A549 (cell line): Measurements from ENCODE around the gene TRIM41. TPM values are rescaled to one million over a fixed set of nuclear protein-coding genes. Genes with fewer than 3 reads are reported as not detected.

ENCODE experiments used
- ATAC-seq, 2 experiments: fragments of 200-7000 bp in 1 of 2; fragments of >200 bp in 1 of 2; cut with Nextera tagmentation in 1 of 2; cut with Tn5 transposase in 1 of 2; 3 replicates each; pipeline versions ENCODE4 v1.8.0 to v1.9.1; 2018 to 2020; ENCODE audit warnings: mild to moderate bottlenecking in 1 of 2, moderate library complexity in 1 of 2
- CTCF ChIA-PET: fragments of 300-600 bp; sonication (Branson Sonifier 250); formaldehyde crosslinking; extraction: SDS; loops from one replicate; lab custom pipeline; 2021; ENCODE audit warnings: antibody characterized with exemption, inconsistent platforms; lab: Yijun Ruan, JAX
- POLR2A ChIA-PET: fragments of 350-600 bp; formaldehyde crosslinking; extraction: SDS; loops from one replicate; lab custom pipeline; 2021; ENCODE audit warnings: antibody characterized with exemption, inconsistent platforms; lab: Yijun Ruan, JAX
- DNase-seq, 2 experiments: peaks; one replicate each; pipeline versions ENCODE4 v3.0.0 to v3.0.0-alpha.2; 2011 to 2016; ENCODE audit warnings: low read depth in 1 of 2, low spot score in 1 of 2
- FAIRE-seq: peaks from 2 replicates; lab custom pipeline; 2011; peaks lifted over from hg19 to GRCh38; lab: Jason Lieb, UNC
- H3K27ac ChIP-seq, 2 experiments: fragments of >200 bp; sonication (Bioruptor Twin); formaldehyde crosslinking; 3 replicates each; pipeline ENCODE4 v1.5.1; 2016 to 2017
- H3K4me1 ChIP-seq: fragments of >200 bp; sonication (Bioruptor Twin); formaldehyde crosslinking; 3 replicates; pipeline ENCODE4 v1.6.1; 2016
- H3K4me2 ChIP-seq: fragments of >200 bp; sonication (Bioruptor Twin); formaldehyde crosslinking; 3 replicates; pipeline ENCODE4 v1.6.1; 2016
- H3K4me3 ChIP-seq: fragments of >200 bp; sonication (Bioruptor Twin); formaldehyde crosslinking; 3 replicates; pipeline ENCODE4 v1.5.1; 2016
- H3K9me3 ChIP-seq: fragments of >200 bp; sonication (Bioruptor Twin); formaldehyde crosslinking; 3 replicates; pipeline ENCODE4 v1.6.1; 2016
- BCL3 ChIP-seq: fragments of >200 bp; sonication (Bioruptor Twin); formaldehyde crosslinking; IDR thresholded peaks from 3 replicates; pipeline ENCODE4 v1.6.1; 2016
- BHLHE40 ChIP-seq: IDR thresholded peaks from 2 replicates; pipeline ENCODE4 v1.6.1; 2012; ENCODE audit warnings: low read depth, low read length, inconsistent platforms
- CBX2 ChIP-seq: fragments of 200-600 bp; sonication (generic); IDR thresholded peaks from 2 replicates; pipeline ENCODE4 v1.6.1; 2016; ENCODE audit warnings: low read depth, mild to moderate bottlenecking, borderline replicate concordance
- CEBPB ChIP-seq, 2 experiments: fragments of >200 bp in 1 of 2; sonication (Bioruptor Twin) in 1 of 2; formaldehyde crosslinking in 1 of 2; IDR thresholded peaks; 2 replicates each; pipeline ENCODE4 v1.6.1; 2012 to 2016
- CHD2 ChIP-seq: fragments of 150-350 bp; IDR thresholded peaks from 2 replicates; pipeline ENCODE4 v1.6.1; 2014; ENCODE audit warnings: low read length; ENCODE audit not compliant: partially characterized antibody
- CHD4 ChIP-seq: fragments of 200-600 bp; sonication (generic); IDR thresholded peaks from 2 replicates; pipeline ENCODE4 v1.6.1; 2016; ENCODE audit warnings: antibody characterized with exemption, mild to moderate bottlenecking, borderline replicate concordance
- EHF ChIP-seq: fragments of 250-450 bp; sonication (Bioruptor Pico); IDR thresholded peaks from 2 replicates; pipeline ENCODE4 v1.5.0; 2020; ENCODE audit warnings: mild to moderate bottlenecking
- ESRRA ChIP-seq: fragments of 150-350 bp; IDR thresholded peaks from 2 replicates; pipeline ENCODE4 v1.6.1; 2014; ENCODE audit warnings: mild to moderate bottlenecking, low read length, borderline replicate concordance
- FOSL2 ChIP-seq, 2 experiments: fragments of 450-650 bp in 1 of 2; fragments of >200 bp in 1 of 2; sonication (Bioruptor Twin) in 1 of 2; formaldehyde crosslinking; IDR thresholded peaks; 2 replicates each; pipeline versions ENCODE4 v1.5.0 to v1.6.1; 2016 to 2020; ENCODE audit warnings: mild to moderate bottlenecking in 1 of 2, moderate library complexity in 1 of 2
- HOXA7 ChIP-seq: fragments of 250-450 bp; sonication (Bioruptor Pico); IDR thresholded peaks from 2 replicates; pipeline ENCODE4 v1.5.0; 2020; ENCODE audit warnings: mild to moderate bottlenecking, moderate library complexity
- HOXB13 ChIP-seq: fragments of 250-450 bp; sonication (Bioruptor Pico); IDR thresholded peaks from 2 replicates; pipeline ENCODE4 v1.5.0; 2020; ENCODE audit warnings: low read depth, mild to moderate bottlenecking, moderate library complexity
- JUN ChIP-seq, 2 experiments: fragments of >200 bp; sonication (Bioruptor Twin); formaldehyde crosslinking; IDR thresholded peaks; 2 replicates in 1 of 2; 3 replicates in 1 of 2; pipeline ENCODE4 v1.6.1; 2016 to 2017
- MAX ChIP-seq: IDR thresholded peaks from 2 replicates; pipeline ENCODE4 v1.6.1; 2012
- MYC ChIP-seq: IDR thresholded peaks from 2 replicates; pipeline ENCODE4 v1.6.1; 2012; ENCODE audit warnings: mild to moderate bottlenecking, inconsistent platforms, low read length, improper control_type of control experiment, borderline replicate concordance
- PBX3 ChIP-seq: IDR thresholded peaks from 2 replicates; pipeline ENCODE4 v1.6.1; 2012
- POLR2A ChIP-seq: IDR thresholded peaks from 2 replicates; pipeline ENCODE4 v1.6.1; 2012; ENCODE audit warnings: mild to moderate bottlenecking, low read length
- RAD21 ChIP-seq, 2 experiments: fragments of >200 bp in 1 of 2; sonication (Bioruptor Twin) in 1 of 2; formaldehyde crosslinking in 1 of 2; IDR thresholded peaks in 1 of 2; conservative IDR thresholded peaks in 1 of 2; 2 replicates in 1 of 2; 3 replicates in 1 of 2; pipeline ENCODE4 v1.6.1; 2012 to 2018; ENCODE audit warnings: inconsistent platforms in 1 of 2
- RARB ChIP-seq: fragments of 250-450 bp; sonication (Bioruptor Pico); IDR thresholded peaks from 2 replicates; pipeline ENCODE4 v1.8.0; 2021; ENCODE audit warnings: mild to moderate bottlenecking, moderate library complexity
- RNF2 ChIP-seq: fragments of 200-600 bp; sonication (generic); IDR thresholded peaks from 2 replicates; pipeline ENCODE4 v1.6.1; 2016; ENCODE audit warnings: low read depth, mild to moderate bottlenecking, antibody characterized with exemption, moderate library complexity, borderline replicate concordance
- TFCP2L1 ChIP-seq: fragments of 250-450 bp; sonication (Bioruptor Pico); IDR thresholded peaks from 2 replicates; pipeline ENCODE4 v1.5.0; 2021; ENCODE audit warnings: mild to moderate bottlenecking
- ZC3H11A ChIP-seq: fragments of 450-650 bp; IDR thresholded peaks from 2 replicates; pipeline ENCODE4 v1.6.1; 2014; ENCODE audit warnings: antibody characterized with exemption, mild to moderate bottlenecking
- ZFP36 ChIP-seq: fragments of 450-650 bp; IDR thresholded peaks from 2 replicates; pipeline ENCODE4 v1.6.1; 2014; ENCODE audit warnings: borderline replicate concordance; ENCODE audit not compliant: partially characterized antibody
- WGBS: methylation state at CpG from one replicate; pipeline ENCODE4 v1.1.6; 2017; ENCODE audit errors: missing lambda C conversion rate; 5-methylcytosine and 5-hydroxymethylcytosine counted together
- polyA plus RNA-seq, 4 experiments: library from polyadenylated mRNA; depleted of rRNA in 3 of 4; stranded (reverse); fragments of >200 nt; fragmentation: RNase III in 1 of 4; extraction: RNeasy Plus Mini Kit Qiagen cat#74134 plus additional on column Dnase treatment in 1 of 4; gene quantifications; 2 replicates in 3 of 4; 3 replicates in 1 of 4; pipeline ENCODE4 v1.2.3, GENCODE V29; 2011 to 2017

Gene TRIM41
- polyA plus RNA-seq, 2 of the 4 experiments (the other 2 are of a cell fraction), result 22.7 to 32.5 TPM

- no peak overlapping the region for H3K27ac ChIP-seq
- WGBS, result 93% methylated on average over 10 of the region's 10 CpGs
Observed at GRCh38 chr5:181236954-181237641, 14.0 kb downstream of the TRIM41 start.

GRCh38 chr5:181237729-181238385, 14.8 kb downstream of the TRIM41 start:
- Histone ChIP-seq H3K27ac (no peak overlapping the region), H3K9me3 (no peaks in the 10 kb centered on the region), H3K4me2 (no peak overlapping the region), H3K4me3 (no peak overlapping the region), H3K4me1 (peaks cover 33% of the 10 kb centered on the region)
- POLR2A ChIA-PET, result interaction anchor here (0.9 to 4.2 kb wide), 3 partner anchors 9 to 31 kb away, joined by 3 to 25 read pairs (median 3); partner anchors contain the start of gene TRIM41
- ATAC-seq (no peak), FAIRE-seq (no peak), DNase-seq (no peak)
- 92% methylated on average over 5 of the region's 5 CpGs for WGBS
- CTCF ChIA-PET, result no interaction called here
- TF ChIP-seq MAX (no peak), RARB (CRISPR knock-in tag) (no peak), CHD2 (no peak), ZC3H11A (no peak), TFCP2L1 (CRISPR knock-in tag) (no peak), JUN (IDR thresholded peaks at IDR 0.05) (no peak), FOSL2 (IDR thresholded peaks at IDR 0.05) (no peak), FOSL2 (CRISPR knock-in tag; IDR thresholded peaks at IDR 0.05) (no peak), POLR2A (no peak), CHD4 (no peak), RAD21 (conservative IDR thresholded peaks at IDR 0.05 in 1 of 2, IDR thresholded peaks at IDR 0.05 in 1 of 2) (no peak), ESRRA (no peak), BHLHE40 (no peak), CBX2 (no peak), ZFP36 (no peak), HOXB13 (CRISPR knock-in tag) (no peak), EHF (no peak), BCL3 (no peak), HOXA7 (CRISPR knock-in tag) (no peak)

More at GRCh38 chr5:181236954-181237641, 14.0 kb downstream of the TRIM41 start:
- no peak overlapping the region for H3K4me3 ChIP-seq
- FAIRE-seq (no peak), DNase-seq (no peak), ATAC-seq (no peak)
- H3K4me2 ChIP-seq, result no peak overlapping the region
- TF ChIP-seq PBX3 (0 out of 2 replicates have a peak, but pooled peaks have one; percentile 4), FOSL2 (IDR thresholded peaks at IDR 0.05) (no peak), FOSL2 (CRISPR knock-in tag; IDR thresholded peaks at IDR 0.05) (no peak)
- no peaks in the 10 kb centered on the region for H3K9me3 ChIP-seq
- ChIA-PET CTCF (interaction anchor here (0.6 to 0.7 kb wide), 2 partner anchors 13 to 21 kb away, joined by 3 read pairs; no protein-coding TSS in a partner anchor), POLR2A (interaction anchor here (1.0 to 4.2 kb wide), 4 partner anchors 9 to 45 kb away, joined by 3 to 25 read pairs (median 4); partner anchors contain the start of gene TRIM41)
- peaks cover 32% of the 10 kb centered on the region for H3K4me1 ChIP-seq

- Histone ChIP-seq H3K27ac (no peak overlapping the region), H3K4me2 (no peak overlapping the region), H3K4me1 (peaks cover 33% of the 10 kb centered on the region), H3K4me3 (no peak overlapping the region), H3K9me3 (no peaks in the 10 kb centered on the region)
- CTCF ChIA-PET, result interaction anchor here (0.6 kb wide), 1 partner anchor 13 kb away, joined by 4 read pairs; no protein-coding TSS in a partner anchor
- POLR2A ChIA-PET, result no interaction called here
- FAIRE-seq, result no peak
- no peak for ATAC-seq
- 94% methylated on average over 9 of the region's 9 CpGs for WGBS
- TF ChIP-seq BCL3 (0 out of 3 replicates have a peak, but pooled peaks have one; percentile 22), CEBPB (IDR thresholded peaks at IDR 0.05) (no peak), RNF2 (no peak), MYC (no peak), JUN (IDR thresholded peaks at IDR 0.05) (0 out of 5 replicates have a peak, but pooled peaks of 1 of the 2 experiments have one; percentile 16), ZFP36 (no peak)
- DNase-seq, result no peak
Observed at GRCh38 chr5:181239062-181239663, 16.1 kb downstream of the TRIM41 start.
